C4-2B (cell line): ENCODE results near the gene ARHGAP21.

Source experiments
- CTCF ChIP-seq: fragments of 450-650 bp; conservative IDR thresholded peaks from 2 replicates; pipeline ENCODE4 v1.5.1; 2017; ENCODE audit warnings: mild to moderate bottlenecking
- ZFX ChIP-seq: fragments of 450-650 bp; IDR thresholded peaks from 2 replicates; pipeline ENCODE4 v1.6.1; 2017

DNA sequence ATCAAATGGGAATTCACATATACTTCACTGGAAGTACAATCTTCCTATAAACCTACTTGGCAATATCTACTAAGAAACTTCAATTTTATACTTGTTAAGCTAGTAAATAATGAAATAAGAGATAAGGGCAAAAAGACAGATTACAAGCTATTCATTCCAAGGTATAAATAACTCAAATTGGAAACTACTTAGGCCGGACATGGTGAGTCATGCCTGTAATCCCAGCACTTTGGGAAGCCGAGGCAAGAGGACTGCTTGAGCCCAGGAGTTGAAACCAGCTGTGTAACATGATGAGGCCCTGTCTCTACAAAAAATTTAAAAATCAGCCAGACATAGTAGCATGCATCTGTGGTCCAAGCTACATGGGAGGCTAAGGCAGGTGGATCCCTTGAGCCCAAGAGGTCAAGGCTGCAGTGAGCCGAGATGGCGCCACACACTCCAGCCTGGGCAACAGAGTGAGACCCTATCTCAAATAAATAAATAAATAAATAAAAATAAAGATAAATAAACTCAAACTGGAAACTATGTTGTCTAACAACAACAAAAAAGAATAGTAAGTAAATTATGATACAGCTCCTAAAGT lies 37.6 kb downstream of the ARHGAP21 start:
- TF ChIP-seq CTCF (no peak), ZFX (no peak)
